Stimulated activated naive CD8-positive, alpha-beta T cell treated with anti-CD3 and anti-CD28 coated beads, Interleukin-15, amount 100 ng/mL, for 72 hours (primary cell): ENCODE data around the gene ZNF384.
A peak's percentile ranks its signal among the peaks of the same experiment; 100 is the strongest.

Experiments used
- ATAC-seq: fragments of 150-1000 bp; cut with Tn5 transposase; 2 replicates; pipeline ENCODE4 v1.10.0; 2021; ENCODE audit warnings: mild to moderate bottlenecking, moderate library complexity
- DNase-seq, 2 donors: peaks; one replicate each; pipeline ENCODE4 v3.0.0; 2021 to 2022
- H3K27ac Mint-ChIP-seq, 2 donors: one replicate each; pipeline ENCODE4 v1.8.0; 2022; ENCODE audit warnings: mild to moderate bottlenecking in 2 of 2, mixed read lengths in 2 of 2, moderate library complexity in 2 of 2
- H3K27me3 Mint-ChIP-seq: one replicate; pipeline ENCODE4 v1.8.0; 2022; ENCODE audit warnings: mixed read lengths
- H3K4me1 Mint-ChIP-seq: one replicate; pipeline ENCODE4 v1.8.0; 2022; ENCODE audit warnings: mild to moderate bottlenecking, mixed read lengths
- H3K4me3 Mint-ChIP-seq, 2 donors: one replicate each; pipeline ENCODE4 v1.8.0; 2022; ENCODE audit warnings: mild to moderate bottlenecking in 2 of 2, mixed read lengths in 2 of 2, moderate library complexity in 1 of 2
- H3K9me3 Mint-ChIP-seq, 2 donors: one replicate each; pipeline ENCODE4 v1.8.0; 2022; ENCODE audit warnings: mixed read lengths in 2 of 2

Gene ZNF384

GRCh38 chr12:6691473-6691872 is 2.3 kb upstream of the ZNF384 start:
- ATAC-seq (no peak), DNase-seq (no peak)
- H3K4me3 Mint-ChIP-seq, result peak overlapping the region in 1 of 2 donors; percentile 42
- H3K9me3 Mint-ChIP-seq, result no peaks in the 10 kb centered on the region
- H3K27me3 Mint-ChIP-seq, result no peaks in the 10 kb centered on the region
- H3K4me1 Mint-ChIP-seq, result peaks cover 39% of the 10 kb centered on the region
- no peak overlapping the region for H3K27ac Mint-ChIP-seq

- Mint-ChIP-seq H3K4me3 (peak overlapping the region; percentile 86 to 94), H3K27ac (peak overlapping the region; percentile 97), H3K27me3 (no peaks in the 10 kb centered on the region), H3K9me3 (no peaks in the 10 kb centered on the region), H3K4me1 (peaks cover 60% of the 10 kb centered on the region)
- DNase-seq (peak; percentile 41 to 59), ATAC-seq (peak; percentile 29)
Measured at GRCh38 chr12:6688543-6688998, 604 bp downstream of the ZNF384 start.

DNA sequence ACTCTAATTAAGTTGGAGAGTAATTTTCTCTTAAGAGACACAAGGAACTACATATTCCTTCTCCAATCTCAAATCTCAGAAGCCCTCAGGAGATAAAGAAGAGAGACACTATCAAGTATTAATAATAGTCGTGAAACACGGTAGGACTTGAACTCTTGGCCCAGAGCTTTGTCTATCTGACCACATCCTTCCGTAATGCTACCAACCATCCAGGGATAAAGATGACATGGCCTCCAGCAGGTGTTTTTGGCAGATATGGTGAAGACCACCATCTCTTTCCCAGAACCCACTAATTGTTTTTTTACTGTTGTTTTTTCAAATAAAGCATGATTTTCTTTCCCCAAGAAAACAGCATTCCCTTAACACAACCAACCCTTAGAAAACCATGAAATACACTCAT is 3.4 kb downstream of the ZNF384 start:
- no peak overlapping the region for H3K4me3 Mint-ChIP-seq
- no peak overlapping the region for H3K27ac Mint-ChIP-seq
- peaks cover 56% of the 10 kb centered on the region for H3K4me1 Mint-ChIP-seq

DNA sequence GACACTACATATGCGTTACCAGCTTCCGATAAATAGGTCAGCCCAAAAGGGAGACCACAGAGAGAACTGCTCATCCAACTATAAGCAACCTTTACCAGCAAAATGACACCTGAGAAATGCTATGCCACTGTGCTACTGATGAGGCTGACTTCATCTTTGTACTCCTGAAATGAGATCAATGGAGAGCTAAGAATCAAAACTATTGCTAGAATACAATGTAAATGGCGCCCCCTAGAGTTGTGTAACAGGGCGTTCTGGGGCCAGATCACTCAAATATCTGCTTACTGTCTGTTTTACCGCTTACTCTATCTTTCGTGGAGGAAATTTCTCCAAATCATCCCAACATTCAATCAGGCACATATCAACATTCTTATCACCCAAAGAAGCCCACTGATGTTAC is 4.6 kb downstream of the ZNF384 start:
- Mint-ChIP-seq H3K27me3 (no peaks in the 10 kb centered on the region), H3K4me1 (peaks cover 56% of the 10 kb centered on the region), H3K27ac (no peak overlapping the region), H3K4me3 (no peak overlapping the region), H3K9me3 (no peaks in the 10 kb centered on the region)
- ATAC-seq, result peak; percentile 3
- DNase-seq, result peak; percentile 51 to 54

More for the DNA sequence above, 3.4 kb downstream of the ZNF384 start:
- DNase-seq, result no peak
- H3K27me3 Mint-ChIP-seq, result no peaks in the 10 kb centered on the region
- no peaks in the 10 kb centered on the region for H3K9me3 Mint-ChIP-seq
- no peak for ATAC-seq

- no peaks in the 10 kb centered on the region for H3K27me3 Mint-ChIP-seq
- H3K4me3 Mint-ChIP-seq, result no peak overlapping the region
- H3K9me3 Mint-ChIP-seq, result no peaks in the 10 kb centered on the region
- H3K27ac Mint-ChIP-seq, result no peak overlapping the region
- DNase-seq (no peak), ATAC-seq (no peak)
- peaks cover 5% of the 10 kb centered on the region for H3K4me1 Mint-ChIP-seq
Measured at GRCh38 chr12:6676962-6677361, 12.2 kb downstream of the ZNF384 start.

DNA sequence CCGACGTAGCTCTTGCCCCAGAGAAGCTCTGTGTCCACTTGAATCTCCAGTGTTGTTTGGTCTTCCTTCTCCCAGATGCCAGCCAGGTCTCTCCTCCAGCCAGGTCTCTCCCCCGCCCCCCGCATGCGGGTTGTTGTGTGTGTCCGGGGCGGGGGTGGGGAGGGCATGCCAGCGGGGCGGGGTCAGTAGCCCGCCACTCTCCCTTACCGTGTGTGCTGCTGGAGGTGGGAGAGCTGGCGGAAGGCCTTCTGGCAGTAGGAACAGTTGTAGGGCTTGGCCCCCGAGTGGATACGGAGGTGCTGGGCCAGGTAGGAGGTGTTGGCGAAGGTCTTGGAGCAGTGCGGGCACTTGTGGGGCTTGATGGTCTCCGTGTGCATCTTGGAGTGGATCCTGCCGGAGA is 17.0 kb downstream of the ZNF384 start:
- no peak for DNase-seq
- no peak for ATAC-seq
- Mint-ChIP-seq H3K27me3 (no peaks in the 10 kb centered on the region), H3K9me3 (no peaks in the 10 kb centered on the region), H3K4me3 (no peak overlapping the region), H3K27ac (no peak overlapping the region), H3K4me1 (no peaks in the 10 kb centered on the region)

DNA sequence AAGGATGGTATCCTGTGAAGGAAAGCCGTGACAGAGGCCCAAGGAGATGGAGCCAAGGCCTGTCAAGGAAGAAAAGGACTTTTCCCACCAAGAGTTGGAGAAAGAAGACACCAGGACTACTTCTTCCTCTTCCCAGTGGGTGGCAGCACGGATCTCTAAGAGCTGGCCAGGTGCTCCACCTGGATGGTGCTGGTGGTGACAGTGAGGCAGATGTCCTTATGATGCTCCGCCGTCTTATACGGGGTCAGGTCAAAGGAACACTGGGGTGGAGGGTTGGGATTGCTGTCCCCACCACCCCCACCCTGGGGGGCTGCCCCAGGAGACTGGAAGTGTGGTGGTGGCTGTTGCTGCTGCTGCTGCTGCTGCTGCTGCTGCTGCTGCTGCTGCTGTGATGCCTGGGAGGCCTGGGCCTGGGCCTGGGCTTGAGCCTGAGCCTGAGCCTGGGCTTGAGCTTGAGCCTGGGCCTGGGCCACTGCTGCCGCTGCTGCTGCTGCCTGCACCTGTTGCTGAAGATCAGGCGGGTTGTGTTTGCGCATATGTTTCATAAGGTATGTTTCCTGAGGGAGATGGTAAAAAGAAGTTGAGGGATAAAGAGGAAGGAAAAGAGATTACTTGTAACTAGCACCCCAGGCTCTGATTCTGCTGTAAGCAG is 21.5 kb downstream of the ZNF384 start:
- peaks cover 16% of the 10 kb centered on the region for H3K4me1 Mint-ChIP-seq
- DNase-seq, result no peak
- H3K27me3 Mint-ChIP-seq, result no peaks in the 10 kb centered on the region
- H3K4me3 Mint-ChIP-seq, result no peak overlapping the region
- H3K9me3 Mint-ChIP-seq, result no peaks in the 10 kb centered on the region
- no peak for ATAC-seq
- peak overlapping the region in 1 of 2 donors; percentile 36 for H3K27ac Mint-ChIP-seq

- no peak for ATAC-seq
- no peaks in the 10 kb centered on the region for H3K27me3 Mint-ChIP-seq
- H3K4me1 Mint-ChIP-seq, result peaks cover 27% of the 10 kb centered on the region
- no peak overlapping the region for H3K4me3 Mint-ChIP-seq
- no peak for DNase-seq
- H3K9me3 Mint-ChIP-seq, result no peaks in the 10 kb centered on the region
- no peak overlapping the region for H3K27ac Mint-ChIP-seq
Measured at GRCh38 chr12:6666211-6666610, 23.0 kb downstream of the ZNF384 start.

DNA sequence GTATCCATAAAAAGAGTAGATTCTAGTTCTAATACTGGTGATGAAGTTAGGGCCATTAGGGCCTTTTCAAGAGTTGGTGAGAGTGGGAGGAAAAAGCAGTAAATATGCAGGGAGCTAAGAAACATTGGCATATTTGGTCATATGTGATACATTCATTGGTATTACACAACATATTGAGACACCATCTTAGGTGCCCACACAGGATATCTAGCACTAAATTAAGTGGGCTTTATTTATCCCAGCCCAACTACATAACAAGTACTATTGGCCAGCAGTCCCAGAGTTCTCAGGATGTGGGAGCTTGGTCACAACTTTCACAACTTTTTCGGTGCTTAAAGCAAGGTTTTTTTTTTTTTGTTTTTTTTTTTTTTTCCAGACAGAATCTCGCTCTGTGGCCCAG is 24.3 kb downstream of the ZNF384 start:
- no peak overlapping the region for H3K27ac Mint-ChIP-seq
- DNase-seq (no peak), ATAC-seq (no peak)
- H3K9me3 Mint-ChIP-seq, result no peaks in the 10 kb centered on the region
- no peak overlapping the region for H3K4me3 Mint-ChIP-seq
- H3K4me1 Mint-ChIP-seq, result peaks cover 27% of the 10 kb centered on the region
- no peaks in the 10 kb centered on the region for H3K27me3 Mint-ChIP-seq

GRCh38 chr12:6662906-6663742 is 26.1 kb downstream of the ZNF384 start, which contains the start of gene ING4:
TSS of gene ING4 (minus strand) at chr12:6663119. CDS start at chr12:6663101, 18 bp downstream.
- H3K4me1 Mint-ChIP-seq, result peaks cover 38% of the 10 kb centered on the region

GRCh38 chr12:6662602-6662905 is 26.6 kb downstream of the ZNF384 start:
- peak; percentile 59 for ATAC-seq
- Mint-ChIP-seq H3K27me3 (no peaks in the 10 kb centered on the region), H3K9me3 (no peaks in the 10 kb centered on the region), H3K27ac (peak overlapping the region; percentile 96 to 97), H3K4me1 (peaks cover 42% of the 10 kb centered on the region), H3K4me3 (peak overlapping the region; percentile 91 to 95)
- no peak for DNase-seq

More at GRCh38 chr12:6662906-6663742, 26.1 kb downstream of the ZNF384 start, which contains the start of gene ING4:
- peak; percentile 93 to 98 for DNase-seq
- H3K27me3 Mint-ChIP-seq, result no peaks in the 10 kb centered on the region
- H3K4me3 Mint-ChIP-seq, result peak within 1 kb of the TSS; percentile 91 to 95
- peak; percentile 100 for ATAC-seq
- H3K9me3 Mint-ChIP-seq, result no peaks in the 10 kb centered on the region
- H3K27ac Mint-ChIP-seq, result peak within 1 kb of the TSS; percentile 96 to 97

DNA sequence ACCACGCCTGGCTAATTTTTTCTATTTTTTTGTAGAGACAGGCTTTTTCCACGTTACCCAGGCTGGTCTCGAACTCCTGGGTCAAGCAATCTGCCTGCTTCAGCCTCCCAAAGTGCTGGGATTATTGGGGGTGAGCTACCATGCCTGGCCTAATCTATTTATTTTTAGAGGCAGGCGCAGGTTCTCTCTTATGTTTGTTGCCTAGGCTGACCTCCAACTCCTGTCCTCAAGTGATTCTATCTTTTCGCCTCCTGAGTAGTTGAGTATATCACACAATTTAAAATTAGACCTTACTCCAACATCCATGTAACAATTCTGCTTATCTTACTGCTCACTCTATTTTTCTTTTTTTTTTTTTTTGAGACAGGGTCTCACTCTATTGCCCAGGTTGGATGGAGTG is 35.2 kb downstream of the ZNF384 start:
- Mint-ChIP-seq H3K27ac (no peak overlapping the region), H3K9me3 (no peaks in the 10 kb centered on the region), H3K27me3 (no peaks in the 10 kb centered on the region), H3K4me1 (peaks cover 17% of the 10 kb centered on the region), H3K4me3 (no peak overlapping the region)
- ATAC-seq, result no peak
- DNase-seq, result no peak

DNA sequence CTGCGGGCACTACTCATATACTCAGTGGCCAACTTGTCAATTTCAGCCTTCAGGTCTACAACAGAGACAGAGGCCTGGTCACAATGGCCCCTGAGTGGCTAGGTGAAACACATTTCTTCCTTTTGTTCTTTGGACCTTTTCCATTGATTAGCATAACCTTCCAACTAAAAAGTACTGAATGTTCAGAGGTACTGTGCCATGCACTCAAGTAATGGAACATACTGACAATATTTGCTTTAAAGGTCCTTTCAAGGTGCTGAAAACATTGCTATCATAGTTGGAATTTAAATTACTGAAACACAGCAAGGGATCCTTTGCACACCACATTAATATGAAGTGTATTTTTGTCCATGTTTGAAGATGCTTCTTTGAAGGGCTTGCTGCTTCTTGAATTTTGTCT is 35.8 kb downstream of the ZNF384 start:
- Mint-ChIP-seq H3K4me1 (peaks cover 10% of the 10 kb centered on the region), H3K27me3 (no peaks in the 10 kb centered on the region), H3K9me3 (no peaks in the 10 kb centered on the region), H3K4me3 (no peak overlapping the region), H3K27ac (no peak overlapping the region)
- ATAC-seq (no peak), DNase-seq (no peak)

DNA sequence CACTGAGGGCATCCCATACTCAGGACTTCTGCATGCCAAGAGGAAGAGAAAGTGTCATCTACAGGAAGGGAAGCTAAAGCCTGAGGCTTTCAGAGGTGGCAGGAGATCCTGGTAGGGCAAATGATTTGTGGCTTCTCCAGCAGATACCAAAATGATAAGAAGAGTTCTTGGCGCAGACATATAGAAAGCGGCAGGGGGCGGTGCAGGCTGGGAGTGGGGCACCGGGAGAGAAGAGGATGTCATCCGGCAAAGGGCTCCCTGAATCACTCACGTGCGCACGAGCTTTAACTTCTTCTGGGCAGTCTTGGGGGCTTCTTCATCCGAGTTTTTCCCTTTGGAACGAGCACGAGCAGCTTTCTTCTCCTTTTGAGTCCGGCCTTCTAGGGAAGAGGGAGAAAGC is 36.8 kb downstream of the ZNF384 start:
- DNase-seq (no peak), ATAC-seq (no peak)
- no peak overlapping the region for H3K4me3 Mint-ChIP-seq
- H3K27me3 Mint-ChIP-seq, result no peaks in the 10 kb centered on the region
- no peaks in the 10 kb centered on the region for H3K9me3 Mint-ChIP-seq
- H3K4me1 Mint-ChIP-seq, result peaks cover 2% of the 10 kb centered on the region
- H3K27ac Mint-ChIP-seq, result peak overlapping the region in 1 of 2 donors; percentile 54

GRCh38 chr12:6650832-6651231 is 38.3 kb downstream of the ZNF384 start:
- ATAC-seq, result no peak
- Mint-ChIP-seq H3K27ac (no peak overlapping the region), H3K9me3 (no peaks in the 10 kb centered on the region), H3K4me1 (peaks cover 12% of the 10 kb centered on the region), H3K27me3 (no peaks in the 10 kb centered on the region), H3K4me3 (no peak overlapping the region)
- no peak for DNase-seq

- DNase-seq (peak; percentile 25 to 42), ATAC-seq (peak; percentile 80)
- Mint-ChIP-seq H3K27me3 (no peaks in the 10 kb centered on the region), H3K4me3 (peak within 1 kb of the TSS; percentile 81 to 91), H3K4me1 (peaks cover 17% of the 10 kb centered on the region), H3K27ac (peak within 1 kb of the TSS; percentile 89 to 92), H3K9me3 (peaks cover 13 to 20% of the 10 kb centered on the region in 2 donors)
Measured at GRCh38 chr12:6647083-6647604, 42.0 kb downstream of the ZNF384 start, which contains the start of gene ACRBP. TSS of gene ACRBP (minus strand) at chr12:6647432. CDS start at chr12:6647366, 66 bp downstream.
